Endodermal cell (in vitro differentiated cells): ENCODE measurements around the gene CDC42EP2. TPM values are rescaled to one million over a fixed set of nuclear protein-coding genes. Genes with fewer than 3 reads are reported as not detected.

Experiments
- DNase-seq: peaks from one replicate; pipeline ENCODE4 v3.0.0-alpha.2; 2017
- H3K27ac ChIP-seq: 2 replicates; pipeline ENCODE4 v1.5.1; 2013; ENCODE audit warnings: mild to moderate bottlenecking, low read depth, low read length, moderate library complexity
- H3K27me3 ChIP-seq: 2 replicates; pipeline ENCODE4 v1.6.1; 2013; ENCODE audit warnings: mild to moderate bottlenecking, low read length, moderate library complexity; ENCODE audit not compliant: insufficient read depth, control insufficient read depth, poor library complexity, severe bottlenecking
- H3K36me3 ChIP-seq: 2 replicates; pipeline ENCODE4 v1.7.0; 2013; ENCODE audit warnings: mild to moderate bottlenecking, low read length, moderate library complexity; ENCODE audit not compliant: control insufficient read depth, insufficient read depth
- H3K4me1 ChIP-seq: one replicate; pipeline ENCODE4 v1.7.0; 2013; ENCODE audit warnings: low read length; ENCODE audit not compliant: control insufficient read depth, insufficient read depth
- H3K4me3 ChIP-seq: 2 replicates; pipeline ENCODE4 v1.5.1; 2013; ENCODE audit warnings: mild to moderate bottlenecking, low read length, moderate library complexity
- H3K9ac ChIP-seq: 2 replicates; pipeline ENCODE4 v1.6.1; 2013; ENCODE audit warnings: mild to moderate bottlenecking, low read length, moderate library complexity; ENCODE audit not compliant: poor library complexity, severe bottlenecking; ENCODE audit errors: extremely low read depth
- H3K9me3 ChIP-seq: 2 replicates; pipeline ENCODE4 v1.6.1; 2013; ENCODE audit warnings: mild to moderate bottlenecking, low read length, moderate library complexity; ENCODE audit not compliant: control insufficient read depth
- H3K27ac Mint-ChIP-seq: 2 replicates; pipeline ENCODE4 v1.8.0; 2020; ENCODE audit warnings: mixed read lengths
- H3K27me3 Mint-ChIP-seq: 2 replicates; pipeline ENCODE4 v1.8.0; 2021; ENCODE audit warnings: mild to moderate bottlenecking, mixed read lengths; ENCODE audit not compliant: insufficient read depth
- H3K36me3 Mint-ChIP-seq: 2 replicates; pipeline ENCODE4 v1.8.0; 2020; ENCODE audit warnings: low read depth, mixed read lengths
- H3K4me1 Mint-ChIP-seq: 2 replicates; pipeline ENCODE4 v1.8.0; 2020; ENCODE audit warnings: mixed read lengths
- H3K4me3 Mint-ChIP-seq: 2 replicates; pipeline ENCODE4 v1.8.0; 2020; ENCODE audit warnings: mild to moderate bottlenecking, moderate library complexity, mixed read lengths
- H3K9me3 Mint-ChIP-seq: 2 replicates; pipeline ENCODE4 v1.8.0; 2020; ENCODE audit warnings: mild to moderate bottlenecking, mixed read lengths
- WGBS, 2 experiments: methylation state at CpG; one replicate each; pipeline versions ENCODE4 v1.1.5 to v1.1.7; 2013; ENCODE audit warnings: missing lambda C conversion rate in 2 of 2, mixed read lengths in 1 of 2; ENCODE audit not compliant: insufficient coverage in 1 of 2, insufficient read length in 1 of 2; 5-methylcytosine and 5-hydroxymethylcytosine counted together
- total RNA-seq, 2 donors: library from RNA; stranded (reverse); fragmentation: NEBNext Ultra II Directional in 1 of 2; extraction: Animal tissue kit (Norgen Biotek cat#: 25700) in 1 of 2; gene quantifications; 2 replicates in 1 of 2; 3 replicates in 1 of 2; pipeline ENCODE4 v1.2.1, GENCODE V29; 2021
- TF ChIP-seq, protein P1 (sequence below): fragments of 200-600 bp; sonication (generic); conservative IDR thresholded peaks from 2 replicates; pipeline ENCODE4 v1.5.0; 2021; ENCODE audit warnings: antibody characterized with exemption, mild to moderate bottlenecking

CDC42EP2 gene
- total RNA-seq, 2 donors from 2014 or later: 5.9 to 6.9 TPM

DNA sequence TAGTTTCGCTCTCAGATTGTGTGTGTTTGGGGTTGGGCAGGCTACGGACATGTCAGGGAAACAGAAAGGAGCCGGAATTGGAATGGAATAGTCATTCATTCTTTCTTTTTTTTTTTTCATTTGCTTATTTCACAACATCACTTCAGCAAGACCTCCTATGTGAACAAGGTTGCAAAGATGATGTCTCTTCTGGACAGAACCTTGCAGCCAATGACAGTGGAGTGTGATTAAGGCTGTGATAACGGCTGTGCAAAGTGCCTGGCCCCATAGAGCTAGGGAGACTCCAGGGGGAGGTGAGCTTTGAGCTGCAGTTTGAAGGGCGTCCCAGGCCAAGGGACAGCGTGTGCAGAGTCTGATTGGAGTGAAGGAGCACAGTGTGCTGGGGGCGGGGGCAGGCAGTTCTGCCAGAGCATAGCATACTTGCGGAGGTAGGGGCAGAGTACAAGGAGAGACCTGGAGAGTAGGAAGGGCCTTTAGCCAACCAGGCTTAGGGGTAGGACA, 43.2 kb downstream of the CDC42EP2 start:
- DNase-seq: no peak

DNA sequence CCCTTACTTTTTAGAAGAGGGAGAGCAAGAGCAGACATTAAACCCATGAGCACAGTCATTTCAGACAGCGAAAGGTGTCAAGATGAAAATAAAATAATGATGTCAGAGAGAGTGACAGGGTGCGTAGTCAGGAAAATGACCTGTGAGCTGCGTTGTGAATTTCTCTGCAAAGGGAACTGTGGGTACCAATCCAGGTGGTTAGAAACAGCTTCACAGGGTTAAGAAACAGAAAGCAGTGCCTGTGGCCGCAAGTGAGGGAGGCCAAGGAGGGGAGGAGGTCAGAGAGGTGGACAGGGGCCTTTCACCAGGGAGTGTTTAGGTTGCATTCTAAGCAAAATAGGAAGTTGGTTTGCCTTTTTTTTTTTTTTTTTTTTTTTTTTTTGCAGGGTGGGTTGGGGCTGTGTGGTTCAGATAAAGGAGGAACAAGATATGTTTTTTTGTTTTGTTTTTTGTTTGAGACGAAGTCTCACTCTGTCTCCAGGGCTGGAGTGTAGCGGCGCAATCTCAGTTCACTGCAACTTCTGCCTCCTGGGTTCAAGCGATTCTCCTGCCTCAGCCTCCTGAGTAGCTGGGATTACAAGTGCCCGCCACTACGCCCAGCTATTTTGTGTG, 47.8 kb downstream of the CDC42EP2 start:
- no peak overlapping the region for H3K27ac Mint-ChIP-seq
- H3K27me3 ChIP-seq: peaks cover 5% of the 10 kb centered on the region
- no peaks in the 10 kb centered on the region for H3K9me3 ChIP-seq
- TF ChIP-seq, protein P1, sequence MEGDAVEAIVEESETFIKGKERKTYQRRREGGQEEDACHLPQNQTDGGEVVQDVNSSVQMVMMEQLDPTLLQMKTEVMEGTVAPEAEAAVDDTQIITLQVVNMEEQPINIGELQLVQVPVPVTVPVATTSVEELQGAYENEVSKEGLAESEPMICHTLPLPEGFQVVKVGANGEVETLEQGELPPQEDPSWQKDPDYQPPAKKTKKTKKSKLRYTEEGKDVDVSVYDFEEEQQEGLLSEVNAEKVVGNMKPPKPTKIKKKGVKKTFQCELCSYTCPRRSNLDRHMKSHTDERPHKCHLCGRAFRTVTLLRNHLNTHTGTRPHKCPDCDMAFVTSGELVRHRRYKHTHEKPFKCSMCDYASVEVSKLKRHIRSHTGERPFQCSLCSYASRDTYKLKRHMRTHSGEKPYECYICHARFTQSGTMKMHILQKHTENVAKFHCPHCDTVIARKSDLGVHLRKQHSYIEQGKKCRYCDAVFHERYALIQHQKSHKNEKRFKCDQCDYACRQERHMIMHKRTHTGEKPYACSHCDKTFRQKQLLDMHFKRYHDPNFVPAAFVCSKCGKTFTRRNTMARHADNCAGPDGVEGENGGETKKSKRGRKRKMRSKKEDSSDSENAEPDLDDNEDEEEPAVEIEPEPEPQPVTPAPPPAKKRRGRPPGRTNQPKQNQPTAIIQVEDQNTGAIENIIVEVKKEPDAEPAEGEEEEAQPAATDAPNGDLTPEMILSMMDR: no peak
- no peaks in the 10 kb centered on the region for H3K9me3 Mint-ChIP-seq
- no peak overlapping the region for H3K9ac ChIP-seq
- no peak overlapping the region for H3K4me3 ChIP-seq
- DNase-seq: no peak
- no peak overlapping the region for H3K27ac ChIP-seq
- H3K36me3 Mint-ChIP-seq: no peaks in the 10 kb centered on the region
- H3K4me3 Mint-ChIP-seq: no peak overlapping the region
- no peaks in the 10 kb centered on the region for H3K36me3 ChIP-seq
- H3K4me1 Mint-ChIP-seq: peaks cover 11% of the 10 kb centered on the region
- no peaks in the 10 kb centered on the region for H3K4me1 ChIP-seq
- H3K27me3 Mint-ChIP-seq: peaks cover 15% of the 10 kb centered on the region
- WGBS, 2 experiments: 91 to 98% methylated on average over 8 to 10 of the region's 10 CpGs

More for the DNA sequence above, 43.2 kb downstream of the CDC42EP2 start:
- no peaks in the 10 kb centered on the region for H3K9me3 ChIP-seq
- WGBS, 2 experiments: 91 to 96% methylated on average over 5 to 8 of the region's 8 CpGs
- Mint-ChIP-seq H3K27me3 (peaks cover 40% of the 10 kb centered on the region), H3K4me1 (peaks cover 11% of the 10 kb centered on the region), H3K27ac (no peak overlapping the region), H3K36me3 (no peaks in the 10 kb centered on the region), H3K4me3 (no peak overlapping the region), H3K9me3 (no peaks in the 10 kb centered on the region)
- H3K9ac ChIP-seq: no peak overlapping the region
- peaks cover 26% of the 10 kb centered on the region for H3K27me3 ChIP-seq
- no peak overlapping the region for H3K27ac ChIP-seq
- no peak overlapping the region for H3K4me3 ChIP-seq
- TF ChIP-seq, protein P1: no peak
- H3K4me1 ChIP-seq: no peaks in the 10 kb centered on the region
- peaks cover 6% of the 10 kb centered on the region for H3K36me3 ChIP-seq

DNA sequence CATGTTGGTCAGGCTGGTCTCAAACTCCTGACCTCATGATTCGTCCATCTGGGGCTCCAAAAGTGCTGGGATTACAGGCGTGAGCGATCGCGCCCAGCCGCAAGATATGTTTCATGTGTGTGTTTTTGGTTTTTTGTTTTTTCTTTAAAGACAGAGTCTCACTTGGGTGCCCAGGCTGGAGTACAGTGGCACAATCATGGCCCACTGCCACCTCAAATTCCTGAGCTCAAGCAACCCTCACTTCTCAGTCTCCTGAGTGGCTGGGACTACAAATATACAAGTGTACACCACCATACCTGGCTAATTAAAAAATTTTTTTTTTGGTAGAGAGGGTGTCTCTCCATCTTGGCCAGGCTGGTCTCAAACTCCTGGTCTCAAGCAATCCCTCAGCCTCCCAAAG, 48.3 kb downstream of the CDC42EP2 start:
- Histone ChIP-seq H3K4me1 (no peaks in the 10 kb centered on the region), H3K27me3 (no peaks in the 10 kb centered on the region), H3K9me3 (no peaks in the 10 kb centered on the region), H3K27ac (no peak overlapping the region), H3K9ac (no peak overlapping the region), H3K4me3 (no peak overlapping the region), H3K36me3 (no peaks in the 10 kb centered on the region)
- peaks cover 11% of the 10 kb centered on the region for H3K4me1 Mint-ChIP-seq
- no peak overlapping the region for H3K27ac Mint-ChIP-seq
- peaks cover 10% of the 10 kb centered on the region for H3K27me3 Mint-ChIP-seq
- TF ChIP-seq, protein P1: no peak
- H3K9me3 Mint-ChIP-seq: no peaks in the 10 kb centered on the region
- DNase-seq: no peak
- 93 to 97% methylated on average over 6 of the region's 6 CpGs for WGBS, 2 experiments
- no peaks in the 10 kb centered on the region for H3K36me3 Mint-ChIP-seq
- no peak overlapping the region for H3K4me3 Mint-ChIP-seq
